Measurements from ENCODE around the gene FURIN. TPM values are rescaled to one million over a fixed set of nuclear protein-coding genes. Genes with fewer than 3 reads are reported as not detected.

The FURIN gene
- polyA plus RNA-seq, 2 of the 4 experiments (the other 2 are of a cell fraction): 16.8 to 33.3 TPM

GRCh38 chr15:90909976-90910375 lies 41.6 kb downstream of the FURIN start:
- POLR2A ChIA-PET: no interaction called here
- Histone ChIP-seq H3K9me3 (no peaks in the 10 kb centered on the region), H3K4me1 (no peaks in the 10 kb centered on the region), H3K4me3 (no peak overlapping the region), H3K27ac (no peak overlapping the region), H3K4me2 (no peak overlapping the region)
- ATAC-seq (no peak), DNase-seq (ENCODE audit: low read depth in 1 of 2, low spot score in 1 of 2) (no peak), FAIRE-seq (no peak)
- no peak for TF ChIP-seq KDM5A (IDR thresholded peaks at IDR 0.05)
- TF ChIP-seq CHD4 (IDR thresholded peaks at IDR 0.05; ENCODE audit: borderline replicate concordance): no peak
- no peak for TF ChIP-seq TP53 (CRISPR knock-in tag; IDR thresholded peaks at IDR 0.05)
- TF ChIP-seq GATA3 (IDR thresholded peaks at IDR 0.05; ENCODE audit: borderline replicate concordance): no peak
- TF ChIP-seq CBX2 (IDR thresholded peaks at IDR 0.05; ENCODE audit: borderline replicate concordance, low read depth): no peak
- TF ChIP-seq RAD21 (conservative IDR thresholded peaks at IDR 0.05 in 1 of 2, IDR thresholded peaks at IDR 0.05 in 1 of 2): no peak
- TF ChIP-seq FOXS1 (CRISPR knock-in tag; IDR thresholded peaks at IDR 0.05): no peak
- no peak for TF ChIP-seq HDAC2 (IDR thresholded peaks at IDR 0.05)
- TF ChIP-seq HES2 (IDR thresholded peaks at IDR 0.05): no peak
- no peak for TF ChIP-seq ZSCAN20 (CRISPR knock-in tag; IDR thresholded peaks at IDR 0.05)
- TF ChIP-seq MAZ (IDR thresholded peaks at IDR 0.05; ENCODE audit: borderline replicate concordance, low read depth, low read length): no peak
- no peak for TF ChIP-seq HOXA7 (CRISPR knock-in tag; IDR thresholded peaks at IDR 0.05)
- no peak for TF ChIP-seq ATOH8 (CRISPR knock-in tag; IDR thresholded peaks at IDR 0.05; ENCODE audit: low read depth)
- no peak for TF ChIP-seq POLR2AphosphoS2 (conservative IDR thresholded peaks at IDR 0.05; ENCODE audit: low read length)
- TF ChIP-seq FOSB (CRISPR knock-in tag; IDR thresholded peaks at IDR 0.05): no peak
- TF ChIP-seq MYC (IDR thresholded peaks at IDR 0.05; ENCODE audit: borderline replicate concordance, low read length): no peak
- no peak for TF ChIP-seq RARB (CRISPR knock-in tag; IDR thresholded peaks at IDR 0.05)
- 96% methylated on average over 8 of the region's 8 CpGs for WGBS (ENCODE audit: missing lambda C conversion rate)
- CTCF ChIA-PET: interaction anchor here (1.1 to 9.2 kb wide), 7 partner anchors 7 to 428 kb away, joined by 3 to 83 read pairs (median 5); partner anchors contain the start of genes HDDC3, MAN2A2 and UNC45A

DNA sequence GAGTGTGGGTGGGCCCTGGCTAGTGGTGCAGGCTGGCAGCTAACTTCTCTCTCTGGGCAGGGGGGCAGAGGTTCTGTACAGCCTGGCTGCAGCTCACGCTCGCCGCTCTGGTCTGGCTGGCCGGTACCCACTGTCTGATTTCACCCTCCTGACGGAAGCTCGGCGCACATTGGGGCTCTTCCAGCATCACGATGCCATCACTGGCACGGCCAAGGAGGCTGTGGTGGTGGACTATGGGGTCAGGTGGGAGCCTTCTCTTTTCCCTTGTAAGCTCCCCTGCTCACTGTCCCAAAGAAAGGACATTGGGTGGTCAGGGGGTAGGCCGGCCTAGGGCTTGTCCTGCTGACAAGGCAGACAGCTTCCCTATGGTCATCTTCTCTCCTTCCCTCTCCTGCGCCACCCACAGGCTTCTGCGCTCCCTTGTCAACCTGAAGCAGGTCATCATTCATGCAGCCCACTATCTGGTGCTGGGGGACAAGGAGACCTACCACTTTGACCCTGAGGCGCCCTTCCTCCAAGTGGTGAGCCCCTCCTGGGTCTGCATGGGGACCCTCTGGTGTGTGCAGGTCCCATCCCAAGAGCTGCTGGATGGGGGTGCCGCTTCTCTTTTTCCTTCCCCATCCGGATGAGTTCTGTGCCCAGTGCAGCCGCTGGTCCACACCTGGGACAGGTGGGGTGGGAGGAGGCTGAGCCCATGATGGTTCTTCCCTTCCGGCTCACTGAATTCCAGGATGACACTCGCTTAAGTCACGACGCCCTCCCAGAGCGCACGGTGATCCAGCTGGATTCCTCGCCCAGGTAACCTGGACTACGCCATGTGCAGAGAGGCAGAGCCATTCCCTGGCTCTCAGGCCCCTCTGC lies 42.3 kb downstream of the FURIN start:
- ATAC-seq: peak in 1 of 2 experiments; percentile 53; a peak in 3 of 6 replicates
- POLR2A ChIA-PET: no interaction called here
- H3K27ac ChIP-seq: no peak overlapping the region
- CTCF ChIA-PET: interaction anchor here (0.7 to 9.2 kb wide), 6 partner anchors 8 to 245 kb away, joined by 3 to 83 read pairs (median 18); partner anchors contain the start of genes HDDC3, MAN2A2 and UNC45A
- H3K4me3 ChIP-seq: no peak overlapping the region
- WGBS (ENCODE audit: missing lambda C conversion rate): 97% methylated on average over 24 of the region's 24 CpGs
- no peaks in the 10 kb centered on the region for H3K9me3 ChIP-seq
- no peak for TF ChIP-seq CHD2 (IDR thresholded peaks at IDR 0.05; ENCODE audit: low read length, partially characterized antibody)
- no peak for TF ChIP-seq USF2 (IDR thresholded peaks at IDR 0.05)
- no peak for TF ChIP-seq RFX5 (IDR thresholded peaks at IDR 0.05)
- TF ChIP-seq RARB (CRISPR knock-in tag; IDR thresholded peaks at IDR 0.05): no peak
- no peak for TF ChIP-seq RNF2 (IDR thresholded peaks at IDR 0.05; ENCODE audit: borderline replicate concordance, low read depth)
- TF ChIP-seq JUNB (IDR thresholded peaks at IDR 0.05): no peak
- no peak for TF ChIP-seq ESRRA (IDR thresholded peaks at IDR 0.05; ENCODE audit: borderline replicate concordance, low read length)
- TF ChIP-seq FOXS1 (CRISPR knock-in tag; IDR thresholded peaks at IDR 0.05): no peak
- no peak for TF ChIP-seq ZFP36 (IDR thresholded peaks at IDR 0.05; ENCODE audit: borderline replicate concordance, partially characterized antibody)
- TF ChIP-seq POLR2A (IDR thresholded peaks at IDR 0.05; ENCODE audit: low read length): no peak
- no peak for TF ChIP-seq HEYL (CRISPR knock-in tag; IDR thresholded peaks at IDR 0.05)
- TF ChIP-seq KDM1A (IDR thresholded peaks at IDR 0.05; ENCODE audit: low read depth): no peak
- no peak for TF ChIP-seq CEBPB (IDR thresholded peaks at IDR 0.05)
- TF ChIP-seq, protein P1, sequence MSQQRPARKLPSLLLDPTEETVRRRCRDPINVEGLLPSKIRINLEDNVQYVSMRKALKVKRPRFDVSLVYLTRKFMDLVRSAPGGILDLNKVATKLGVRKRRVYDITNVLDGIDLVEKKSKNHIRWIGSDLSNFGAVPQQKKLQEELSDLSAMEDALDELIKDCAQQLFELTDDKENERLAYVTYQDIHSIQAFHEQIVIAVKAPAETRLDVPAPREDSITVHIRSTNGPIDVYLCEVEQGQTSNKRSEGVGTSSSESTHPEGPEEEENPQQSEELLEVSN (IDR thresholded peaks at IDR 0.05; ENCODE audit: borderline replicate concordance, low read depth): no peak
- no peak for TF ChIP-seq EP300 (IDR thresholded peaks at IDR 0.05)
- no peak overlapping the region for H3K4me2 ChIP-seq
- no peaks in the 10 kb centered on the region for H3K4me1 ChIP-seq
- no peak for FAIRE-seq
- DNase-seq (ENCODE audit: low read depth in 1 of 2, low spot score in 1 of 2): no peak
